Activated naive CD4-positive, alpha-beta T cell (primary cell): Measurements from ENCODE around the gene PAQR7.
A peak's percentile ranks its signal among the peaks of the same experiment; 100 is the strongest.

Source experiments
- DNase-seq, 4 experiments: peaks; one replicate each; lab custom pipeline; 2025; lab: John Stamatoyannopoulos, UW

The PAQR7 gene

GRCh38 chr1:25873120-25873519 lies 2.4 kb downstream of the PAQR7 start:
- no peak for DNase-seq

DNA sequence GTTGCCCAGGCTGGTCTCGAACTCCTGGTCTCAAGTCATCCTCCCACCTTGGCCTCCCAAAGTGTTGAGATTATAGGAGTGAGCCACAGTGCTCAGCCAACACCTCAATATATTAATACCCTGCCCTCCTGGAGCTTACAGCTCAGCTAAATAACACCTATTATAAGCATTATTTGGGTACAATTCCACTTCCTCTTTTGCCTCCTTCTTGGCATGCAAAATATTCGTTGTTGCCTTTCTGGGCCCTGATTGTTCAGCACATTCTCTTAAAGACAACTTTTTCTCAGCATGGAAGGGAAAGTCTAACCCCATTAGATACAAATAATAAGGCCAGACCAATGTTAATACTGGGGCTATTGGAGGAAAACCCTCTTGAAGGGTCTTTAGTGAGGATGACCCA lies 2.8 kb downstream of the PAQR7 start:
- no peak for DNase-seq

DNA sequence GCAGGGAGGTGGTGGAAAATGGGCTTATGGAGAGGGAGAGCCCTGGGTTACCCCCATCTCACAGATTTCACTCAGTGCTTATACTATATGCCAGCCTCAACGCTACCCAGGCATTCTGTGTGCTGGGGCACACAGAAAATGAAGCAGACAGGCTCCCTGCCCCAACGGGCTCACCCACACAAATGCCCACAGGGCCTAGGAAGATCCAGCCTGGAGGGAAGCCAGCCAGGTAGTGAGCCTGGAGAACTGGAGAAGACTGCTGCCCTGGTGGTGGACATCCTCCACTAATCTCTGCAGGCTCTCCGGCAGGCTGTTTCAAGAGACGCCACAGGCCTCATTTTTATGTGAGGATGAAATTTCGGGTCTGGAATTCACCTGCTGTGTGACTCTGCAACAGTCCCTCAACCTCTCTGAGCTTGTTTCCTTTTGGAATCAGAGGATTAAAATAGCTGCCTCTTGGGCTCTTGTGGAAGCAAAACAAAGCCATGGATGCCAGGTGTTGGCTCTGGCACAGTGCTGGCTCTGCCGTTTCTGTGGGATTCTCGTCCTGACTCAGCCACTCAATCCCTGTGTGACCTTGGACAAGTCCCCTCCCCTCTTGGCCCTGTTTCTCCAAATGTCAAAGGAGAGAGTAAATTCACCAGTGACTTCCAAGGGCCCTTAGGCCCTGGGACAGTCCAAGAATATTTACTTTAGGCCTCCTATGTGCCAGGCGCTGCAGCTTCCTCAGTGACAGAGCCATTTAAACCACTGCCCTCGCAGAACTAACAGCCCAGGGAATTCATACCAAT lies 3.6 kb downstream of the PAQR7 start:
- DNase-seq, result no peak

- DNase-seq, result no peak
Observed at GRCh38 chr1:25871086-25871703, 4.3 kb downstream of the PAQR7 start.

GRCh38 chr1:25870614-25871013 lies 4.9 kb downstream of the PAQR7 start:
- DNase-seq, result no peak

DNA sequence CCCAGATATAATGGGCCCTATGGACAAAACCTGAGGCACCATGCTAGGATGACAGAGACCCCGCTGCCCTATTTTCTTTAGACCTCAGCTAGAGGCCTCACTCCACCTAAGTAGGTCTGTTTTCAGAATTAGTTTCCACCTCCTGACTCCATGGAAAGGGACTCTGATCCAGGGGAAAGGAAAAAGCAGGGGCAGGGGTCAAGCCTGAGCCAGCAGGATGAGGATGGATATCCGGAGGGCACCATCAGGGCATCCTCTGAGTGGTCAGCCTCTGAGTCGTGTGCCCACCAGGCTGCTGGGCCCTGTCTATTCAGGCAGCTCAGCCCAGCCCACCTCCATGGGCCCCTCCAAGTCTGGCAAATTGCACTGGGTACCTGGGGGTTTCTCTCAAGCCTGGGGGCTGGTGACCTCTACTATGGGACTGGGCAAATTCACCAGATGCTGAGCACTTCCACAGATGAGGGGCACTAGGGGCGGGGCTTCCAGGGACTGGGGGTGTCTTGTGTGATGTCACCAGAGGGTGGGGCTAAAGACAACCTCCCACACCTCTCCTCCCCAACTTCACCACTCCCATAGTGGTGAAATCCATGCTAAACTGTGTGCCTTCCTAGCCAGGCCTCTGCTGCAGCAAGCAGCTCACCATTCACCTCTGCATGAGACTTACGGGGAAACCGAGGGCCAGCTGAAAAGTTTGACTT lies 5.5 kb downstream of the PAQR7 start:
- no peak for DNase-seq

DNA sequence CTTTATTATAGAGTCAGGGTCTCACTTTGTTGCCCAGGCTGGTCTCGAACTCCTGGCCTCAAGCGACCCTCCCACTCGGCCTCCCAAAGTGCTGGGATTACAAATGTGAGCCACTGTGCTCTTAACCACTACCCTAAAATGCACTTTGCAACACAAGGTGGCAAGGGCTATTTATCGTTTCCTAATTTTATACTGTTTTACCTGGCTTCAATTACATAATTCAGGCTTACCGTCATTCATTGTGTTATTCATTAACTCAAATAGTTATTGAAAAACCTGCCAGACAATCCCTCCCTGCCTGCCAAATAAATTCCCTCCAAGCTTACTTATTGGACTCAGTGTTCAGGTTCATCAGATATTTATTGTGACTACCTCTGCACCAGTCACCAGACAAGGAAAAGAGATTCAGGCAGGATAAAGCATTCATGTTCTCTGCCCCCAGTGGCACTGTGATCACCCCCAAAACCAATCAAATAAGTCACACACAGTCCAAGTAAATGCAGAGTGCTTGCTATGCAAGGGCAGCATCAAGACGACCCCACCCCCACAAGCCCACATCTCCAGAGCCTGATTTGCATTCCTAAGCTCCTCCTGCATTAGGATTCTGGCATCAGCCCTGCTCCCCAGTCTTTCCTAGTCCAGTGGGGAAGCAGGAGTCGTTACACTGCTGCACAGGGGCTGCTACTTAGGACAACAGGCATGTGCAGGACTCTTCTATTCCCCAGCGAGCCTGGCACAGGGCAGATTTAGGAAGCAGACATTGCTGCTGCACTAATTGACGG lies 8.1 kb downstream of the PAQR7 start:
- no peak for DNase-seq

DNA sequence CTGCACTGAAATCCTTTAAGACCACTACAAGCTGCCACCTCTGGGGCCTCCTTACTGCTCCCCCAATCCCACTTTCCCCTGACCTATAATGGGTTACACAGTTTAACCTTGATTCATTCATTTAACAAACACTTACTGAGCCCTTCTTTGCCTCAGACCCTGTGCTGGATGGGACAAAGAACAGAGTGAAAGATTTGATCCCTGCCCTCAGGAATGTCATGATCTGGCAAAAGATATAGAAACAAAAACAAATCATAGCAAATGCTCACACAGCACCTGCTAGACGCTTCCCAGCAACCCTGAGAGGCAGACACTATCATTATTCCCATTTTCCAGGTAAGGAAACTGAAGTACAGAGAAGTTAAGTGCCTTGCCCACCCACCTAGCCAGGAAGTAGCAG lies 9.2 kb downstream of the PAQR7 start:
- no peak for DNase-seq

GRCh38 chr1:25864434-25864833 lies 11.1 kb downstream of the PAQR7 start:
- DNase-seq, result no peak

DNA sequence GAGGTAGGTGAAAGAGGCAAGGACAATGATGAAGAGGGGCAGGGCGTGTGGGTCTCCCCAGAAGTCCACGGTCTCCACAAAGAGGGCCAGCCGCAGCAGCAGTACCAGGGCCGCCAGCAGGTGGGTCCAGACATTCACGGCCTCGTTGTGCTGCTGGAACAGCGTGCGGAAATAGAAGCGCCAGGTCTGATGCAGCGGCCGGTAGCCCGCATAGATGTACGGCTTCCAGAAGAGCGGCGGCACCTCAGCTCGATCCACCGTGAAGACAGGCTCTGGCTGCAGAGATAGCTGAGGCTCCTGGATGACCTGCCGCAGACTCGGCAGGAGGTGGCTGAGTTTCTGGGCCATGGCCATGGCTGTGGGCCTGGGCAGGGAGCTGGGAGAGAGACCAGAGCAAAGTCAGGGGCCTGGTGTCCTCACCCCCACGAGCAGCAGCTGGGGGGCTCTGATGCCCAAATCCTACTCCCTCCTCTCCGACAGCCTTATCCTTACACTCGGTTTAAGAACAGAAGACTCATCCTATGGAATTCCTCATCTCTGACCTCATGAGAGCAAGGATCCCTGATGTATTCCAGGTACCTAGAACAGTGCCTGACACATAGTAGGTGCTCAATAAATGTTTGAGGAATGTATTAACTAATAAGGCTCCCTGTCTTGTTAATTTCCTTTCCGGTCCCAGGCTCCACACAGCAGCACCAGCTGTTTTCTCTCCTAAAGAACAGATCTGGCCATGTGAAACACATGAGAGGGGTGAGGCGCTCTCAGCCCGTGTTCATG lies 11.8 kb downstream of the PAQR7 start:
- no peak for DNase-seq

- no peak for DNase-seq
Observed at GRCh38 chr1:25862785-25863485, 12.6 kb downstream of the PAQR7 start.

DNA sequence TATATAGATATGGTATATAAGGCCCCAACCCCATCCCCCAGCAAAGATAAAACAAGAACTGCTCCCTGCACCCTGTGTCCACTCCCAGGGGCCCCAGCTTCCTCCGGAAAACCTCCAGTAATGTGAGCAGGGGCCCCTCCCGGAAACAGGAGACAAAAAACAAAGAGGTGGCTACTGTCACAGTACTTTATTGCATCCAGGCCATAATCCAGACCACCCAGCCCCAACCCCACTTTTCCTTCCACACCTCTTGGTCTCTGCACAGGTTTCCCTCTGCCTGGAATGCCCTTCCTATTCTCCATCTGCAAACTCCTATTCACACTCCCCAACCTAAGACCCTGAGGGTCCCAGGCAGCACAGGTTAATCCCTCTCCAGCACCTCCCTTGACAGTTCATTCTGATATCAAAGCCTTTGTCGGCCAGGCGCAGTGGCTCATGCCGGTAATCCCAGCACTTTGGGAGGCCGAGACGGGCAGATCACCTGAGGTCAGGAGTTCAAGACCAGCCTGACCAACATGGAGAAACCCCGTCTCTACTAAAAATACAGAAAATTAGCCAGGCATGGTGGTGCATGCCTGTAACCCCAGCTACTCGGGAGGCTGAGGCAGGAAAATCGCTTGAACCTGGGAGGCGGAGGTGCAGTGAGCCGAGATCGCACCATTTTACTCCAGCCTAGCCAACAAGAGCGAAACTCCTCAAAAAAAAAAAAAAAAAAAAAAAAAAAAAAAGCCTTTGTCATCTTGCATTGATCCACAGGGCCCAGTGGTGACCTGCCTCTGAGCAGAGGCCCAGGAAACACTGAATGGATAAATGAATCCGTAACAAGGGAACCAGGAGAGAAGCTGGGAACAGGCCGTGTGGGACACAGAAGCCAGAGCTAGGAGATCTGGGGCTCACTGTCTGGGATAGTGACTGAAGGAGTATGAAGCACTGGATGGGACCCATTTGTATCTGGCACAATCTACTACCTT lies 13.9 kb downstream of the PAQR7 start:
- DNase-seq, result no peak

DNA sequence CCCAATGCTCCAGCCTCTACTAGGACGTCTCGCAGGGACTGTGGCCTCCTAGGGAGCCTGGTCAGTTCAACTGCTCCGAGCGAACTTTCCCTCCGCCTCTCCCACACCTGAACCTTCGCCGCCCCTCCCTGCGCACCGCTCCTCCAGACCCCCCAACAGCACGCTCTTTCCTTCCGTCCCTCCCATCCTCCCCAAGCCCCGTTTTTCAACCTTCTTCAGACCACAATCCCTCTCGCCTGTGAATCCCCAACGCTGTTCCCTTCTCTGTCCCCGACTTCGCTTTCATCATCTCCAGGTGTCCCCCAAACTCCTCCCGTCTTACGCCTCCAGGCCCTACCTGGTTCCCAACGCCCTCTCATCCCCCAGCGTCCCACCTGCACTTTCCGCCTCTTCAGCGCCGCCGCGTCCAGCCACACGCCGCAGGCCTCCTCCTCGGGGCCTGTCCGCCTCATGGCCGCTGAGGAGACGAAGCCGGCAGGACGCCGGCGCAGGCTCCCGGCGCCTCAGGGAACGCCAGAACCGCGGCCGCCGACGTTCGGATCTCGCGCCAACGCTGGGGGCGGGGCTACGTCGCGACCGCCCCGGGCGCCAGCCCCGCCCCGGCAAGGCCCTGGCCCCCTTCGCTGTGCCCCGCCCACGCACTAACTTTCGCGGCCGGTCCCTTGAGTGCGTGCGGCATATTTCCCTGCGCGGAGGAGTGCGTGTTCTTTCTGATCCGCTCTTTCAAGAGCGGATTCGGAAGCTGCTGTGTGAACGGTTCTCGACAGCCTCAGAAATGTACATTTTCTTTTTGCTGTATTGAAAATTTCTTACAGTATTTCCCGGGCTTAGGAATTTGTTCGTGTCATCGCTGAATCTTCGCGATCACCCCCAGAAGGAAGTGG lies 16.4 kb downstream of the PAQR7 start, which contains the start of gene AUNIP:
Gene AUNIP, minus strand, starts transcription at position 552 of the 884 bp plus-strand sequence. Its CDS starts 100 bp downstream, at position 452.
- DNase-seq, result peak; percentile 71 to 88 (median 80)

DNA sequence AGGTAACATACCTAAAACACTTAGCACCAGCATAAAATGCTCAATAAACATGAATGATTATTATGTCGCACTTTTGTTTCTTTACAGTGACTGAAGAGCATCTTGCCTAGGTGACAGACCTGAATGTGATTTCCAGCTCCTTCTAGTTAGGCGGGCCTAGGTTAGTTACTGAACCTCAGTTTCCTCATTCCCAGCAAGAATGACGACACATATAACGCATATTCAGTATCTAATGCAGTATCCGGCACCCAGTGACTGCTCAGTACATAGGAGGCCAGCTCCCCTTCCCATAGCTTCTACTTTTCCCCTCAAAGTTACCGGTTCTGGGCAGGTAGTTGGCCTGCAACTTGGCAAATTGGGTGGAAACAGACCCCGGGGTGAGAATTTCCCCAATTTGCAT lies 17.0 kb downstream of the PAQR7 start:
- no peak for DNase-seq

DNA sequence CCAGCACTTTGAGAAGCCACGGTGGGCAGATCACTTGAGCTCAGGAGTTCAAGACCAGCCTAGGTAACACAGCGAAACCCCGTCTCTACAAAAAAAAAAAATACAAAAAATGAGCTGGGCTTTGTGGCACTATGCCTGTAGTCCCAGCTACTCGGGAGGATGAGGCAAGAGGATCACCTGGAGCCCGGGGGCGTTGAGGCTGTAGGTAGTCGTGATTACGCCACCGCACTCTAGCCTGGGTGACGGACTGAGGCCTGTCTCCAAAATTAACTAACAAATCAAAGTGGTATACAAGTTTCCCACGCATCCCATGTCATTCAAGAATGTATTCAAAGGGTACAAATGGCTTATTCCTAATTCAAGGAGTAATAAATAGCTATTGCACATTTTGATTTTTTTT lies 18.7 kb downstream of the PAQR7 start:
- no peak for DNase-seq

DNA sequence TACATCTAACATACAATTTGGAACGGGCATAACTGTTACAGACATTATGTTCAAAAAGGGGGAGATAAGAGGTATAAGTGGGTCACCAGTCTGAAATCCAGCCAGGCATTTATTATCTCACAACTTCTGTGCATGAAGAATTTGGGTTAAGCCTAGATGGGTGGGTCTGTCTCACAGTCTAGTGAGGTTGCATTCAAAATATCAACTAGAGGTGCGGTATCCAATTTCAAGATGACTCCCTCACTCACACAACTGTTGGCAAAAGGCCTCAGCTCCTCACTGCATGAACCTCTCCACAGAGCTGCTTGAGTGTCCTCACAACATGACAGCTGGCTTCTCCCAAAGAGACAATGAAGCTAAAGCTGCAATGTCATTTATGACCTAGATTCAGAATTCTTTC lies 21.0 kb downstream of the PAQR7 start:
- DNase-seq, result no peak

GRCh38 chr1:25848531-25848930 lies 27.0 kb downstream of the PAQR7 start:
- DNase-seq, result no peak

- DNase-seq, result no peak
Observed at GRCh38 chr1:25847929-25848328, 27.6 kb downstream of the PAQR7 start.

GRCh38 chr1:25845664-25846063 lies 29.8 kb downstream of the PAQR7 start:
- DNase-seq, result no peak
